ENCODE measurements around the gene TRPT1.

The TRPT1 gene

GRCh38 chr11:64219755-64220154 is 6.2 kb downstream of the TRPT1 start:
- H3K27me3 ChIP-seq (ENCODE audit: control insufficient read depth, insufficient read depth, low read length, poor library complexity, severe bottlenecking) = no peaks in the 10 kb centered on the region
- H3K27ac ChIP-seq (ENCODE audit: insufficient read depth, low read depth, low read length, poor library complexity, severe bottlenecking) = no peak overlapping the region
- H3K9me3 ChIP-seq (ENCODE audit: control insufficient read depth, low read length) = no peaks in the 10 kb centered on the region
- no peaks in the 10 kb centered on the region for H3K36me3 ChIP-seq (ENCODE audit: control insufficient read depth, insufficient read depth, low read length)
- no peaks in the 10 kb centered on the region for H3K4me1 ChIP-seq (ENCODE audit: control insufficient read depth, insufficient read depth, low read length)
- H3K4me3 ChIP-seq (ENCODE audit: insufficient read depth, low read depth, low read length) = no peak overlapping the region
- WGBS, 2 experiments = 94% methylated on average over 10 of the region's 10 CpGs

GRCh38 chr11:64219354-64219684 is 6.7 kb downstream of the TRPT1 start:
- H3K27me3 ChIP-seq (ENCODE audit: control insufficient read depth, insufficient read depth, low read length, poor library complexity, severe bottlenecking) = no peaks in the 10 kb centered on the region
- no peaks in the 10 kb centered on the region for H3K4me1 ChIP-seq (ENCODE audit: control insufficient read depth, insufficient read depth, low read length)
- H3K4me3 ChIP-seq (ENCODE audit: insufficient read depth, low read depth, low read length) = no peak overlapping the region
- H3K9me3 ChIP-seq (ENCODE audit: control insufficient read depth, low read length) = no peaks in the 10 kb centered on the region
- H3K36me3 ChIP-seq (ENCODE audit: control insufficient read depth, insufficient read depth, low read length) = no peaks in the 10 kb centered on the region
- H3K27ac ChIP-seq (ENCODE audit: insufficient read depth, low read depth, low read length, poor library complexity, severe bottlenecking) = no peak overlapping the region
- WGBS, 2 experiments = 94 to 95% methylated on average over 7 of the region's 7 CpGs

- H3K27ac ChIP-seq (ENCODE audit: insufficient read depth, low read depth, low read length, poor library complexity, severe bottlenecking) = no peak overlapping the region
- H3K27me3 ChIP-seq (ENCODE audit: control insufficient read depth, insufficient read depth, low read length, poor library complexity, severe bottlenecking) = no peaks in the 10 kb centered on the region
- no peaks in the 10 kb centered on the region for H3K9me3 ChIP-seq (ENCODE audit: control insufficient read depth, low read length)
- H3K4me3 ChIP-seq (ENCODE audit: insufficient read depth, low read depth, low read length) = no peak overlapping the region
- 90 to 93% methylated on average over 11 of the region's 11 CpGs for WGBS, 2 experiments
- H3K36me3 ChIP-seq (ENCODE audit: control insufficient read depth, insufficient read depth, low read length) = no peaks in the 10 kb centered on the region
- H3K4me1 ChIP-seq (ENCODE audit: control insufficient read depth, insufficient read depth, low read length) = no peaks in the 10 kb centered on the region
Measured at GRCh38 chr11:64218628-64219353, 7.2 kb downstream of the TRPT1 start.

GRCh38 chr11:64216879-64217278 is 9.1 kb downstream of the TRPT1 start:
- H3K36me3 ChIP-seq (ENCODE audit: control insufficient read depth, insufficient read depth, low read length) = no peaks in the 10 kb centered on the region
- 85 to 92% methylated on average over 6 of the region's 6 CpGs for WGBS, 2 experiments

GRCh38 chr11:64211181-64211872 is 14.7 kb downstream of the TRPT1 start:
- WGBS, 2 experiments = 94 to 95% methylated on average over 30 of the region's 30 CpGs
- Histone ChIP-seq H3K36me3 (ENCODE audit: control insufficient read depth, insufficient read depth, low read length) (no peaks in the 10 kb centered on the region), H3K9me3 (ENCODE audit: control insufficient read depth, low read length) (no peaks in the 10 kb centered on the region), H3K4me1 (ENCODE audit: control insufficient read depth, insufficient read depth, low read length) (no peaks in the 10 kb centered on the region), H3K4me3 (ENCODE audit: insufficient read depth, low read depth, low read length) (no peak overlapping the region), H3K27me3 (ENCODE audit: control insufficient read depth, insufficient read depth, low read length, poor library complexity, severe bottlenecking) (no peaks in the 10 kb centered on the region), H3K27ac (ENCODE audit: insufficient read depth, low read depth, low read length, poor library complexity, severe bottlenecking) (no peak overlapping the region)

More at GRCh38 chr11:64216879-64217278, 9.1 kb downstream of the TRPT1 start:
- H3K27me3 ChIP-seq (ENCODE audit: control insufficient read depth, insufficient read depth, low read length, poor library complexity, severe bottlenecking) = no peaks in the 10 kb centered on the region
- H3K9me3 ChIP-seq (ENCODE audit: control insufficient read depth, low read length) = no peaks in the 10 kb centered on the region
- H3K27ac ChIP-seq (ENCODE audit: insufficient read depth, low read depth, low read length, poor library complexity, severe bottlenecking) = no peak overlapping the region
- H3K4me3 ChIP-seq (ENCODE audit: insufficient read depth, low read depth, low read length) = no peak overlapping the region
- H3K4me1 ChIP-seq (ENCODE audit: control insufficient read depth, insufficient read depth, low read length) = no peaks in the 10 kb centered on the region

- WGBS, 2 experiments = 95 to 96% methylated on average over 24 of the region's 24 CpGs
- H3K4me3 ChIP-seq (ENCODE audit: insufficient read depth, low read depth, low read length) = no peak overlapping the region
- H3K9me3 ChIP-seq (ENCODE audit: control insufficient read depth, low read length) = no peaks in the 10 kb centered on the region
- H3K27me3 ChIP-seq (ENCODE audit: control insufficient read depth, insufficient read depth, low read length, poor library complexity, severe bottlenecking) = no peaks in the 10 kb centered on the region
- no peaks in the 10 kb centered on the region for H3K4me1 ChIP-seq (ENCODE audit: control insufficient read depth, insufficient read depth, low read length)
- H3K27ac ChIP-seq (ENCODE audit: insufficient read depth, low read depth, low read length, poor library complexity, severe bottlenecking) = no peak overlapping the region
- H3K36me3 ChIP-seq (ENCODE audit: control insufficient read depth, insufficient read depth, low read length) = peaks cover 1% of the 10 kb centered on the region
Measured at GRCh38 chr11:64210301-64211020, 15.5 kb downstream of the TRPT1 start.

GRCh38 chr11:64209563-64209843 is 16.5 kb downstream of the TRPT1 start:
- 91 to 93% methylated on average over 8 of the region's 8 CpGs for WGBS, 2 experiments
- Histone ChIP-seq H3K4me3 (ENCODE audit: insufficient read depth, low read depth, low read length) (no peak overlapping the region), H3K36me3 (ENCODE audit: control insufficient read depth, insufficient read depth, low read length) (peaks cover 5% of the 10 kb centered on the region), H3K4me1 (ENCODE audit: control insufficient read depth, insufficient read depth, low read length) (no peaks in the 10 kb centered on the region), H3K9me3 (ENCODE audit: control insufficient read depth, low read length) (no peaks in the 10 kb centered on the region), H3K27ac (ENCODE audit: insufficient read depth, low read depth, low read length, poor library complexity, severe bottlenecking) (no peak overlapping the region), H3K27me3 (ENCODE audit: control insufficient read depth, insufficient read depth, low read length, poor library complexity, severe bottlenecking) (no peaks in the 10 kb centered on the region)

- H3K36me3 ChIP-seq (ENCODE audit: control insufficient read depth, insufficient read depth, low read length) = peaks cover 6% of the 10 kb centered on the region
- no peaks in the 10 kb centered on the region for H3K27me3 ChIP-seq (ENCODE audit: control insufficient read depth, insufficient read depth, low read length, poor library complexity, severe bottlenecking)
- H3K4me3 ChIP-seq (ENCODE audit: insufficient read depth, low read depth, low read length) = no peak overlapping the region
- H3K27ac ChIP-seq (ENCODE audit: insufficient read depth, low read depth, low read length, poor library complexity, severe bottlenecking) = no peak overlapping the region
- 89 to 91% methylated on average over 18 of the region's 18 CpGs for WGBS, 2 experiments
- H3K4me1 ChIP-seq (ENCODE audit: control insufficient read depth, insufficient read depth, low read length) = no peaks in the 10 kb centered on the region
- H3K9me3 ChIP-seq (ENCODE audit: control insufficient read depth, low read length) = no peaks in the 10 kb centered on the region
Measured at GRCh38 chr11:64208796-64209562, 17.0 kb downstream of the TRPT1 start.

- Histone ChIP-seq H3K27me3 (ENCODE audit: control insufficient read depth, insufficient read depth, low read length, poor library complexity, severe bottlenecking) (no peaks in the 10 kb centered on the region), H3K4me1 (ENCODE audit: control insufficient read depth, insufficient read depth, low read length) (no peaks in the 10 kb centered on the region), H3K36me3 (ENCODE audit: control insufficient read depth, insufficient read depth, low read length) (peaks cover 11% of the 10 kb centered on the region), H3K4me3 (ENCODE audit: insufficient read depth, low read depth, low read length) (no peak overlapping the region), H3K27ac (ENCODE audit: insufficient read depth, low read depth, low read length, poor library complexity, severe bottlenecking) (no peak overlapping the region), H3K9me3 (ENCODE audit: control insufficient read depth, low read length) (no peaks in the 10 kb centered on the region)
- 93 to 95% methylated on average over 23 of the region's 23 CpGs for WGBS, 2 experiments
Measured at GRCh38 chr11:64208086-64208795, 17.7 kb downstream of the TRPT1 start.
